HG03469 (cell line): ENCODE data around the gene TES.
"Not testable (repeated sequence)": the region's sequence is repeated elsewhere in the genome, so short reads cannot be mapped to it uniquely, and the experiment has no call there.

ENCODE experiments used
- ATAC-seq: cut with Tn5 transposase; IDR thresholded peaks from one replicate; pipeline ENCODE4 v1.9.1; 2021; ENCODE audit warnings: mild to moderate bottlenecking, moderate library complexity, moderate number of reproducible peaks; ENCODE audit not compliant: unreplicated experiment

The TES gene

DNA sequence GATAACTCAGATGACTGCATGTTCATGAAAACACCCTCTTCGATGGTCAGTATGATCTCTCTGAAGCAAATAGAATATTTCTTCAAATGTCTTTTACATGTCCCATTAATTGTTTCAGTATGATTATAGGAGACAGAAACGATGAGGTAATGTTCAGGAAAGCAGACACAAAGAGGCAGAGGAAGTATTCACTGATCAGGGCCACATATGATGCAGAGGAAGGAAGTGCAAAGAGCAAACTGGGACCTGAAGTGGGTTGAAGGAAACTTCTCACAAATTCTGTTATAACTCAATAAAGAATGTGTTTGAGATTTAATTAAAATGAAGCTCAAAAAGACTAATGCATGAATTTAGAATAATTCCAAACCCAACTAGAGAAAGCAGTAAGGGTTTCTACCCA lies 70.5 kb downstream of the TES start:
- no peak for ATAC-seq

DNA sequence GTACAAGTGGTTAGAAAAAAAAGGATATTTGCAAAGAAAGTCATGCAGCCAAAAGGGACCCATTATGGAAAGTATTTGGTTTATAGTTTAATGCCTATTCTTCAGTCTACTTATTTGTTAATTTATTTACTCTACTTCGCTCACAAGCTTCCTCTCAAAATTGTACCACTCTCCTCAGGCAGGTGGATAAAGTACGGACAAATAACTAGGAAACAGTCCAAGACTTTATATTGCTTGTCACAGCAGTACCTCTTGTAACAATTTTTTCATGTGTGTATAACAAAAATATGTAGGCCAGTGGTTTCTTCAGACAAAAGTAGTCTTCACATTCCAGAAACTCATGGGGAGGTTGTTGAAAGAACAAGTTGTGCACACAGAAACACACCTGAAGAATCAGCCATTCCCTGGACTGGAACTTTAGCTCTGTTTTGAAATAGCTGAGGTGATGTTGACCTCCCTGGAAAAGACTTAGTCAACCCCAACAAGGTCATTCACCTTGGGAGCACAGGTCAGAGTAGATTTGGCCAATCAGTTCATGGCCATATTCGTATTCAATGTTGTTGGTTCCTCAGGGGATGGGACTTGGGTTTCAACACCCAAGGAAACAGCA lies 73.4 kb downstream of the TES start:
- no peak for ATAC-seq

DNA sequence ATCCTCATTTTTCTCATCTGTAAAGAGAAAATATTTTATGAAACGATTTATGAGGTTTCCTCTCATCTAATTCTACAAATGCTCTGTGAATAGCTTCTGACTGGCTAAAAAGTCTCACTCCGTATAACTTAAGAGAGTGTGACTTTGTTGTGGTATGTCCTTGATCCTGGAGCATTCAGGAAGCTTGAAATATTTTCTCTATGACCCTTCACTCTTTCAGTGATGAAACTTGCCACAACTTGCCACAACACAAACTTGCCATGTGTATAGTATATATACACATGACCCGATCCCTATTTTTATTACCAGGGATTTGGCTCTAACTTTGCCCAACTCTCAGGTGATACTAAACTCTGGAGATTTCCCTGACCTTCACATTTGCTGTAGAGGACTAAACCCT lies 74.1 kb downstream of the TES start:
- no peak for ATAC-seq

DNA sequence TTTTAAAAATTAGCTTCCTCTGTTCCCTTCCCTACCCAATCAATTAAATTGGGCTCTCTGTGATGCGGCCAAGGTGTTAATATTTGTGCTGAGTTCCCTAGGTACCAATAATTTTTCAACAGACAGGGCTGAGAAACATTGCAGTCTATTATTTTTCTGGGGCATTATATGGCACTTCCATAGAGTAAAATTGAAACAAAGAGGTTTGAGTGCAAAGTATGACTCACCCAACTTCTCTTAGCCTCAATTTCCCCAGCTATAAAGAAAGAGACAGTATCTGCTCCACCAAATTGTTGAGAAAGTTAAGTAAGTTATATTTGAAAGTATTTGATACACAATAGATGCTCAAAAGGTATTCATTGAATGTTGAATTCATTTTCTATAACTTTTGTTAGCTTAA lies 74.9 kb downstream of the TES start:
- ATAC-seq: no peak

DNA sequence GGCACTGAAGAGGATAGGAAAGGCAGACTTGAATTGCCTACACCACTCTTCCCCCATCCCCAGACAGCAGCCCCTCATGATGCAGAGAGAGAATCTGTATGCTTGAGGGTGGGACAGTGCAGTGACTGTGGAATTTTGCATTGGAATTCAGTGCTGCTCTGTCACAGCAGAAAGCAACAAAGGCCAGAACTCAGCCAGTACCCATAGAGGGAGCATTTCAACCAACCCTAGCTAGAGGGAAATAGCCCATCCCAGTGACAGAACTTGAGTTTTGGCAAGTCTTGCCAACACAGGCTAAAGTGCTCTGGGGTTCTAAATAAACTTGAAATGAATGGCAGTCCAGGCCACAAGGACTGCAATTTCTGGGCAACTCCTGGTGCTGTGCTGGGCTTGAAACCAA lies 80.4 kb downstream of the TES start:
- ATAC-seq: no peak

DNA sequence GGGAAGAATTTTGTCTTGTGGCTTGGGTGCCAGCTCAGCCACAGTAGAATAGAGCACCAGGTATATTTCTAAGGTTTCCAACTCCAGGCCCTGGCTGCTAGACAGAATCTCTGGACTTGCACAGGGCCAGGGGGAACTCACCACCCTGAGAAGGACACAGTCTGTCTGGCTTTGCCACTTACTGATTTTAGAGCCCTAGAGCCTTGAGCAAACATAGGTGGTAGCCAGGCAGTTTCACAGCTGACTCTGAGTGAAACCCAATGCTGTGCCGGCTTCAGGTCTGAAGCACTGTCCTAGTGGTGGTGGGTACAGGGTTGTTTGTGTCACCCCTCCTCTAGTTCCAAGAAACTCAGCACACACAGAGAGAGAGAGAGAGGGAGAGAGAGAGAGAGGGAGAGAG lies 81.6 kb downstream of the TES start:
- no peak for ATAC-seq

DNA sequence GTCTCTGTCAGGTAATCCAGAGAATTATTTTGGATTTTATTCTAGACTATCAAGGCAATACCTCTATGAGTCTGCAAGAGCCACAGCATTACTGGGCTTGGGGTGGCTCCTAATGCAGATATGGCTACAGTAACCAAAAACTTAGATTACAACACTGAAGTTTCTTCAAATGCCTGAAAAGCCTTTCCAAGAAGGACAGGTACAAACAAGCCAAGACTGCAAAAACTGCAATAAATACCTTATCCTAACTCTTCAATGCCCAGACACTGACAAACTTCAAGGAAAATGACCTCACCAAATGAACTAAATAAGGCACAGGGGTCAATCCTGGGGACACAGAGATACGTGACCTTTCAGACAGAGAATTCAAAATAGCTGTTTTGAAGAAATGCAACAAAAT lies 82.0 kb downstream of the TES start:
- no peak for ATAC-seq

DNA sequence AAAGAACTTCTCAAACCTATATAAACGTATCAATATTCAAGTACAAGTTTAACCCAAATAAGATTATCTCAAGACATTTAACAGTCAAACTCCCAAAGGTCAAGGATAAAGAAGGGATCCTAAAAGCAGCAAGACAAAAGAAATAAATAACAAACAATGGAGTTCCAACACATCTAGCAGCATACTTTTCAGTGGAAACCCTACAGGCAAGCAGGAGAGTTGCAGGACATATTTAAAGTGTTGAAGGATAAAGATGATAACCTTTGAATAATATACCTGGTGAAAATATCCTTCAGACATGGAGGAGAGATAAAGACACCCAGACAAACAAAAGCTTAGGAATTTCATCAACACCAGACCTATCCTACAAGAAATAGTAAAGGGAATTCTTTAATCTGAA lies 82.8 kb downstream of the TES start:
- ATAC-seq: no peak

DNA sequence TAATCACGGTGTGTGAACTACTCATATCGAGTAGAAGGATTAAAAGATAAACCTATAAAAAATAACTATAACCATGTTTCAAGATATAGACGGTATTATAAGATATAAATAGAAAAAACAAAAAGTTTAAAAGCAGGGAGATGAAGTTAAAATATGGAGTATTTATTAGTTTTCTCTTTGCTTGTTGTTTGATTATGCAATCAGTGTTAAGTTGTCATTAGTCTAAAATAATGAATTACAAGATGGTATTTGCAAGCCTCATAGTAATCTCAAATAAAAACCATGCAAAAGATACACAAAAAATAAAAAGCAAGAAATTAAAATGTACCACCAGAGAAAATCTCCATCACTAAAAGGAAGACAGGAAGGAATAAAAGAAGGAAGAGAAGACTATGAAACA lies 83.3 kb downstream of the TES start:
- no peak for ATAC-seq

DNA sequence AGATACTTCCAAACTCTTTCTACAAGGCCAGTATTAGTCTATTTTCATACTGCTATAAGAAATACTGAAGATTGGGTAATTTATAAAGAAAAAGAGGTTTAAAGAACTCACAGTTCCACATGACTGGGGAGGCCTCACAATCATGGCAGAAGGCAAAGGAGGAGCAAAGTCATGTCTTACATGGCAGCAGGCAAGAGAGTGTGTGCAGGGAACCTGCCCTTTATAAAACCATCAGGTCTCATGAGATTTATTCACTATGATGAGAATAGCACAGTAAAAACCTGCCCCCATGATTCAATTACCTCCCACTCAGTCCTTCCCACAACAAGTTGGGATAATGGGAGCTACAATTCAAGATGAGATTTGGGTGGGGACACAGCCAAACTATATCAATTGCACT lies 85.6 kb downstream of the TES start:
- ATAC-seq: not testable (repeated sequence)

DNA sequence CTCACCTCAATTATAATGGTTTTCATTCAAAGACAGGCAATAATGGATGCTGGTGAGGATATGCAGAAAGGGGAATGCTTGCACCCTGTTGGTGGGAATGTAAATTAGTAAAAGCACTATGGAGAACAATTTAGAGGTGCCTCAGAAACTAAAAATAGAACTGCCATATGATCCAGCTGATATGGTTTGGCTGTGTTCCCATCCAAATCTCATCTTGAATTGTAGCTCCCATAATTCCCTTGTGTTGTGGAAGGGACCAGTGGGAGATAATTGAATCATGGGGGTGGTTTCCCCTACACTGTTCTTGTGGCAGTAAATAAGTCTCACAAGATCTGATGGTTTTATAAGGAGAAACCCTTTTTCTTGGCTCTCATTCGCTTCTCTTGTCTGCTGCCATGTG lies 87.7 kb downstream of the TES start:
- no peak for ATAC-seq

DNA sequence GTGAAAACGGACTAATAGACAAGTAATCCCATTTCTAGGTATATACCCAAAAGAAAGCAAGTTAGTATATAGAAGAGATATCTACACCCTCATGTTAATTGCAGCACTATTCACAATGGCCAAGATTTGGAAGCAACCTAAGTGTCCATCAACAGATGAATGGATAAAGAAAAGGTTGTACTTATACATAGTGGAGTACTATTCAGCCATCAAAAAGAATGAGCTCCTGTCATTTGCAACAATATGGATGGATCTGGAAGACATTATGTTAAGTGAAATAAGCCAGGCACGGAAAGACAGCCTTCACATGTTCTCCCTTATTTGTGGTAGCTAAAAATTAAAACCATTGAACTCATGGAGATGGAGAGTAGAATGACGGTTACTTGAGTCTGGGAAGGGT lies 88.2 kb downstream of the TES start:
- ATAC-seq: no peak

DNA sequence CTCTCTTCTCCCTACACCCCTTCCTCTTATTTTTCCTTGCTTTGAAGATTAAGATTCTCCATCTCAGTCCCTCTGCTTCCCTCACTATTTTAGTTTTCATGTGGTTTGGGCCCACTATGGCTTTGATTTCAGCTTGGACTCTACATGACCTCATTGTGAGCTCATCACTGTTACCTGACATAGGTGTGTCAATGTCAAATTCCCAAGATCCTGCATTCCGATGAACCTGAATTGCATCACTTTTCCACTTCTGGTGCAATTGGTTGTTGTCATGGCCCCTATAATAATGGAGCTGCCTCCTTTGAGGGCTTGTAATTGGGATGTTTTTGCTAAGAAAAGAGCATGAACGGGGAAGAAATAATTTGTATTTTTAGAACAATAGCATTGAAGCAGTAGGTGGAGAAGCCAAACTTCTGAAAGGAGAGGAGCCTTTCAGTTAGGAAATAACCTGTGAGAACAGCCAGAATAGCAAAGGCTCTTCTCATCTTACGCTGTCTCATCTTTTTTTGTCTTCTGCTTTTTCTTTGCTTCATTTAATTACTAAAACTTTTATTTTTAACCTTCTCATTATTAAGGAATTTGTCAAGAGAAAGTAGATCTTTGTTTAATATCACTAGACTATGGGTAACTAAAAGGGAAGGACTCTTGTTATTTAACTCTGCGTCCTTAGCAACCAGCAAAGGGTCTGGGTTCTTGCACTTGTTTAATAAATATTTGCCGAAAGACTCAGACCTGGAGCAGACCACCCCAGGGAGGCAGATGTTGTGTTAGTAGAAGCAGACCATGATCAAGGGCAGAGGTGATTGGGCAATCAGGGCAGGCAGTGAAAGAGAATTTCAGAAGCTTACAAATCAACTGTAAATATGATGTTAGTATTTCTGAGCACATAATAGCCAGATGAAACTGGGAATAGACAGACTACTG lies 95.4 kb downstream of the TES start:
- no peak for ATAC-seq

DNA sequence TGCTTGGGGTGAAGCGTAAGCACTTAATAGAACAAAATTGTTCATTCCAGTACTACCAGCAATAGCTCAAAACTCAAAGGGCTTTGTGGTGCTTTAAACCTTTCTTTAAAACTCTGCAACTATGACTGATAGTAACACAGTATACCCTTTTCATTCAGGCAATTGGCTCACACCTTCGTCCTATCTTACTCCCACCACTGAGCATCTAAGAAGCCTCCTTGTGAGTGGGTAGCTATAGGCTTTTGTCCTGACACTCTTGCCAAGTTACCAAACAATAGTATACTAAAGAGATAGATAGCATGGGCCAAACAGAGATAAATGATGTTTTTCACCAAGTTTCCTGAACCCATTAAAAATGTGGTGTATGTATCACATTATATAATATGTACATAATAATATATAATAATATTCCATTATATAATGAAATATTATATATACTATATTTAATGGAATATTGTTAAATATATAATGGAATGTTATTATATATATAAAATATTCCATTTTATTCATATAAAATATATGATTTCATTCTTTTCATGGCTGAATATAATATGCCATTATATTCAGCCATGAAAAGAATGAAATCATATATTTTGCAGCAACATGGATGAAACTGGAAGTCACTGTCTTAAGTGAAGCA lies 96.2 kb downstream of the TES start:
- ATAC-seq: no peak

DNA sequence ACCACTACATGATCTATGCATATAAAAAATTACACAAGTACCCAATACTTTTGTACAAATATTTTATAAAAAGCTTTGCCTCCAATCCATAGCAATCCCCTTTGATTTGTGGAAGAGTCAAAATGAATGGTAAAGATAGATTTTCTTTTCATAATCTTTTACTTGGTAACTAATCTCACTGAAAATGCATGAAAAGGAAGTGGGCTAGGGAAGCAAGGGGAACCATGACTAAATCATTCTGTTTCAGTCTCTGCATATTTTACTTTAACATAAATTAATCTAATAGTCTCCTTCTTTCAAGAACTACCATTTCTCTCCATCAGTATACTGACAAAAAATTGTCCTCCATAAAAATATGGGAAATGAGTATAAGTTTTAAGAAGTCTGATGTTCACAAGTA lies 96.9 kb downstream of the TES start:
- no peak for ATAC-seq
